ENCODE measurements around the gene NUP160. TPM values are rescaled to one million over a fixed set of nuclear protein-coding genes. Genes with fewer than 3 reads are reported as not detected.
"Not testable (repeated sequence)": the region's sequence is repeated elsewhere in the genome, so short reads cannot be mapped to it uniquely, and the experiment has no call there.

The NUP160 gene
- total and polyA plus RNA-seq, 2 of the 4 experiments (the other 2 are of a cell fraction) = 12.5 to 35.0 TPM

GRCh38 chr11:47759291-47759690 lies 88.9 kb downstream of the NUP160 start:
- H2AFZ ChIP-seq (replicated peaks; ENCODE audit: low read length, poor library complexity); H3K23ac ChIP-seq (ENCODE audit: low read depth, low read length); dilution Hi-C loops (cut with HindIII; ENCODE audit: low sequenced_read_pairs, unreplicated experiment); H4K91ac ChIP-seq (ENCODE audit: insufficient read depth, low read depth, low read length); BruUV-seq (replicated peaks); H3K14ac ChIP-seq (replicated peaks; ENCODE audit: low read depth, low read length); H3K9me3 ChIP-seq (ENCODE audit: control insufficient read depth, insufficient read depth, low read length); CTCF ChIA-PET; intact Hi-C loops (cut with micrococcal nuclease); H3K4me1 ChIP-seq (ENCODE audit: control insufficient read depth, insufficient read depth, low read length); POLR2A ChIA-PET (ENCODE audit: unreplicated experiment); H3K9ac ChIP-seq (ENCODE audit: low read depth, low read length); H2AK5ac ChIP-seq (ENCODE audit: low read depth, low read length); H3K4ac ChIP-seq (ENCODE audit: low read depth, low read length); H2AK9ac ChIP-seq (replicated peaks; ENCODE audit: low read depth, low read length, poor library complexity); H3K27me3 ChIP-seq (ENCODE audit: control insufficient read depth, insufficient read depth, low read length); H4K5ac ChIP-seq (ENCODE audit: low read depth, low read length); DNase-seq; H3K4me2 ChIP-seq (ENCODE audit: low read depth, low read length); H2BK5ac ChIP-seq (ENCODE audit: low read depth, low read length, poor library complexity, severe bottlenecking); H3K18ac ChIP-seq (ENCODE audit: low read depth, low read length); H3K27ac ChIP-seq (ENCODE audit: insufficient read depth, low read length); in situ Hi-C loops (cut with MboI; ENCODE audit: low sequenced_read_pairs); H2BK15ac ChIP-seq (ENCODE audit: low read depth, low read length); ATAC-seq (ENCODE audit: low read depth); H3K9me1 ChIP-seq (ENCODE audit: insufficient read depth, low read length); H2BK120ac ChIP-seq (ENCODE audit: low read depth, low read length); H2BK20ac ChIP-seq (ENCODE audit: low read depth, low read length); H4K8ac ChIP-seq (ENCODE audit: low read depth in 2 of 2, low read length in 2 of 2); H3K56ac ChIP-seq (ENCODE audit: extremely low read depth, insufficient read depth, low read length); H3K4me3 ChIP-seq (ENCODE audit: insufficient read depth, low read depth, low read length): not testable (repeated sequence)
- Histone ChIP-seq H3K36me3 (ENCODE audit: control insufficient read depth, insufficient read depth, low read length) (peaks cover 66% of the 10 kb centered on the region), H3K79me1 (ENCODE audit: low read depth in 1 of 2, low read length in 2 of 2) (peaks cover 21 to 55% of the 10 kb centered on the region in 2 experiments), H4K20me1 (ENCODE audit: insufficient read depth, low read length) (peaks cover 32% of the 10 kb centered on the region)
- WGBS, 2 experiments (ENCODE audit: extremely low coverage in 2 of 2, insufficient read length in 1 of 2) = 100% methylated on average over 1 of the region's 11 CpGs; no CpG with 5 or more reads in 1 of the 2 experiments
